HepG2 (cell line): ENCODE data around the gene CAMKV. TPM values are rescaled to one million over a fixed set of nuclear protein-coding genes. Genes with fewer than 3 reads are reported as not detected.

ENCODE experiments used
- ATF3 ChIP-seq: sonication (generic); formaldehyde crosslinking; IDR thresholded peaks from 2 replicates; pipeline ENCODE4 v1.4.0; 2020; ENCODE audit warnings: missing genetic modification reagents
- BRF2 ChIP-seq: sonication (generic); formaldehyde crosslinking; IDR thresholded peaks from 2 replicates; pipeline ENCODE4 v1.8.1; 2022; ENCODE audit warnings: mild to moderate bottlenecking, missing genetic modification reagents
- CEBPB ChIP-seq: IDR thresholded peaks from 2 replicates; pipeline ENCODE4 v1.6.1; 2011; ENCODE audit warnings: low read depth, low read length, improper control_type of control experiment, borderline replicate concordance
- GATAD1 ChIP-seq: IDR thresholded peaks from 2 replicates; pipeline ENCODE4 v1.6.1; 2016; ENCODE audit warnings: missing genetic modification reagents, missing compliant biosample characterization
- HMGA1 ChIP-seq: sonication (generic); formaldehyde crosslinking; conservative IDR thresholded peaks from 2 replicates; pipeline ENCODE4 v1.4.0; 2020; ENCODE audit warnings: missing genetic modification reagents
- NCOA1 ChIP-seq: sonication (generic); formaldehyde crosslinking; IDR thresholded peaks from 2 replicates; pipeline ENCODE4 v1.9.0; 2021; ENCODE audit warnings: missing genetic modification reagents
- NFE2 ChIP-seq: sonication (generic); formaldehyde crosslinking; IDR thresholded peaks from 2 replicates; pipeline ENCODE4 v1.4.0; 2020; ENCODE audit warnings: missing genetic modification reagents
- PREB ChIP-seq: sonication (generic); formaldehyde crosslinking; IDR thresholded peaks from 2 replicates; pipeline ENCODE4 v1.4.0; 2020; ENCODE audit warnings: missing genetic modification reagents
- PRPF4 ChIP-seq: fragments of 200-400 bp; formaldehyde crosslinking; IDR thresholded peaks from 2 replicates; pipeline ENCODE4 v1.6.1; 2016; ENCODE audit warnings: low read length, low read depth; ENCODE audit not compliant: poor library complexity, severe bottlenecking
- RARG ChIP-seq: sonication (generic); formaldehyde crosslinking; IDR thresholded peaks from 2 replicates; pipeline ENCODE4 v1.4.0; 2020; ENCODE audit warnings: low read depth, mild to moderate bottlenecking, missing genetic modification reagents
- RBFOX2 ChIP-seq: fragments of 200-400 bp; formaldehyde crosslinking; IDR thresholded peaks from 2 replicates; pipeline ENCODE4 v1.6.1; 2017; ENCODE audit warnings: low read depth, mild to moderate bottlenecking, low read length
- REST ChIP-seq, 2 experiments: IDR thresholded peaks; 2 replicates each; pipeline ENCODE4 v1.6.1; 2011 to 2012; ENCODE audit warnings: low read length in 2 of 2, borderline replicate concordance in 1 of 2, low read depth in 1 of 2, mild to moderate bottlenecking in 1 of 2, moderate library complexity in 1 of 2
- RNF219 ChIP-seq: sonication (generic); formaldehyde crosslinking; IDR thresholded peaks from 2 replicates; pipeline ENCODE4 v1.5.0; 2020; ENCODE audit warnings: mild to moderate bottlenecking, missing genetic modification reagents
- RXRA ChIP-seq: sonication (generic); formaldehyde crosslinking; IDR thresholded peaks from 2 replicates; pipeline ENCODE4 v1.5.1; 2020; ENCODE audit warnings: missing genetic modification reagents
- SNAPC2 ChIP-seq: sonication (generic); formaldehyde crosslinking; IDR thresholded peaks from 2 replicates; pipeline ENCODE4 v1.8.1; 2022; ENCODE audit warnings: mild to moderate bottlenecking, missing genetic modification reagents
- ZBTB42 ChIP-seq: sonication (generic); formaldehyde crosslinking; IDR thresholded peaks from 2 replicates; pipeline ENCODE4 v1.5.0; 2020; ENCODE audit warnings: mild to moderate bottlenecking, missing genetic modification reagents
- ZFP36L2 ChIP-seq: sonication (generic); formaldehyde crosslinking; IDR thresholded peaks from 2 replicates; pipeline ENCODE4 v1.4.0; 2020; ENCODE audit warnings: missing genetic modification reagents
- ZFP37 ChIP-seq: sonication (generic); formaldehyde crosslinking; IDR thresholded peaks from 2 replicates; pipeline ENCODE4 v1.4.0; 2020; ENCODE audit warnings: missing genetic modification reagents, borderline replicate concordance
- ZNF205 ChIP-seq: IDR thresholded peaks from 2 replicates; pipeline ENCODE4 v1.6.1; 2018; ENCODE audit warnings: missing biosample characterization, missing genetic modification reagents
- ZNF264 ChIP-seq: sonication (generic); formaldehyde crosslinking; IDR thresholded peaks from 2 replicates; pipeline ENCODE4 v1.4.0; 2020; ENCODE audit warnings: missing genetic modification reagents
- ZNF441 ChIP-seq: sonication (generic); formaldehyde crosslinking; IDR thresholded peaks from 2 replicates; pipeline ENCODE4 v1.7.0; 2021; ENCODE audit warnings: missing genetic modification reagents, borderline replicate concordance
- ZNF552 ChIP-seq: sonication (generic); formaldehyde crosslinking; IDR thresholded peaks from 2 replicates; pipeline ENCODE4 v1.9.0; 2022; ENCODE audit warnings: missing genetic modification reagents, mild to moderate bottlenecking, borderline replicate concordance
- ZSCAN21 ChIP-seq: sonication (generic); formaldehyde crosslinking; IDR thresholded peaks from 2 replicates; pipeline ENCODE4 v1.8.0; 2022; ENCODE audit warnings: mild to moderate bottlenecking, missing genetic modification reagents, moderate library complexity, borderline replicate concordance
- polyA plus RNA-seq, 8 experiments: library from polyadenylated mRNA; depleted of rRNA in 3 of 8; stranded (reverse) in 7 of 8; unstranded in 1 of 8; fragments of >200 nt; fragmentation: Illumina TruSeq in 4 of 8; extraction: Trizol in 4 of 8; gene quantifications; 2 replicates each; pipeline versions ENCODE4 v1.2.1 to v1.2.3, GENCODE V29; 2011 to 2016; ENCODE audit warnings: low read depth in 4 of 8, missing spikeins in 1 of 8, mixed read lengths in 1 of 8; ENCODE audit not compliant: insufficient read depth in 1 of 8
- total RNA-seq, 5 experiments: library from RNA; depleted of rRNA; stranded (reverse); fragments of >200 nt; fragmentation: Illumina TruSeq; extraction: Trizol; gene quantifications; 2 replicates each; pipeline ENCODE4 v1.2.3, GENCODE V29; 2016; ENCODE audit warnings: low read depth in 1 of 5

CAMKV gene
- total and polyA plus RNA-seq, 2 of the 13 experiments (the other 11 are each of a cell fraction or from before 2014, with no cell fraction given), result 0.13 to 0.15 TPM

- TF ChIP-seq REST (IDR thresholded peaks at IDR 0.05; ENCODE audit: borderline replicate concordance in 1 of 2, low read depth in 1 of 2, low read length in 2 of 2) (no peak), BRF2 (CRISPR knock-in tag) (no peak), PREB (CRISPR knock-in tag) (no peak), NFE2 (CRISPR knock-in tag) (no peak), GATAD1 (CRISPR knock-in tag) (peak; percentile 37; the same call in 1 of the 2 replicates), ZFP37 (no peak), ZNF205 (CRISPR knock-in tag) (0 out of 2 replicates have a peak, but pooled peaks have one; percentile 23), CEBPB (no peak), RXRA (CRISPR knock-in tag) (no peak), ZNF441 (CRISPR knock-in tag) (no peak), NCOA1 (CRISPR knock-in tag) (no peak), RARG (no peak), ZSCAN21 (CRISPR knock-in tag) (no peak), ZBTB42 (no peak), RNF219 (CRISPR knock-in tag) (no peak), ATF3 (CRISPR knock-in tag) (no peak), PRPF4 (no peak), ZNF552 (CRISPR knock-in tag) (no peak), SNAPC2 (CRISPR knock-in tag) (no peak), HMGA1 (CRISPR knock-in tag) (no peak), ZFP36L2 (CRISPR knock-in tag) (no peak), ZNF264 (CRISPR knock-in tag) (no peak), RBFOX2 (no peak)
Observed at GRCh38 chr3:49813497-49814174, 56.1 kb downstream of the CAMKV start, which contains the start of gene UBA7 (continued).
